ENCODE data around the gene KRT31.
"Not testable (repeated sequence)": the region's sequence is repeated elsewhere in the genome, so short reads cannot be mapped to it uniquely, and the experiment has no call there.

KRT31 gene

DNA sequence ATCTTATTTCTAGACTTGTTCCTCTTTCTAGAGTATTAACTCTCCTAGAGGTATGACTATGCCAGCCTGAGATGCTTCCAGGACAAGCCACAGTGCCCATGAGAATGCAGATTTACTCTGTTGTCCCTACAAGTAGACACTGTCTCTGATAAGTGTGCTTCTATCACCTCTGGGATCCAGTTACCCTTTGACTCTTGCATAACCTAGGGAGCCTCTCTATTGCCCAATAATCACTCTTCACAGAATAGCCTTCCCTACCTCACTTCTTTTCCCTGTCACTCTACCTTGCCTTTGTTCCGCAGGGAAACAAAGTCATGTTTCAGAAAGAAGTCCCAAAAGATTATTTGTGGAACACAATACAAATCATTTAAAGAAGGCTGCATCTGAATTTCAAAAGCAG lies 13.7 kb downstream of the KRT31 start:
- no peak for DNase-seq

DNA sequence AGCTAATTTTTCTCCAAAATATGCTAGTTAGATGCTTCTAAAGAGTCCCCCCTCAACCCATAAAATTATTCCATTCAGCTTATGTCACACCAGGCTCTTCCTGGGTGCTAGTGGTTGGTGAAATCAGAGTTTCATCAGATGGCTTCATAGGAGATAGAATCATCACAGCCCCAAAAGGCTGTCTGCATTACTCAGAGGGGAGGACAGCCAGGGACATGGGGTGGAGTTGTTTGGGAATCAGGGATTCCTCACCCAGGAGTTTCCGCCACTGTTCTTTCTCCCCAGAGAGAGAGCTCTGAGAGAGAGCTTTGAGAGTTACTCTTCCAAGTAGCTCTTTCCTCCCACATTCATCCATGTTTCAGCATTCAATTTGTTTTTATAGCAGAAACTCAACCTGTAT lies 15.0 kb downstream of the KRT31 start:
- DNase-seq, result no peak

DNA sequence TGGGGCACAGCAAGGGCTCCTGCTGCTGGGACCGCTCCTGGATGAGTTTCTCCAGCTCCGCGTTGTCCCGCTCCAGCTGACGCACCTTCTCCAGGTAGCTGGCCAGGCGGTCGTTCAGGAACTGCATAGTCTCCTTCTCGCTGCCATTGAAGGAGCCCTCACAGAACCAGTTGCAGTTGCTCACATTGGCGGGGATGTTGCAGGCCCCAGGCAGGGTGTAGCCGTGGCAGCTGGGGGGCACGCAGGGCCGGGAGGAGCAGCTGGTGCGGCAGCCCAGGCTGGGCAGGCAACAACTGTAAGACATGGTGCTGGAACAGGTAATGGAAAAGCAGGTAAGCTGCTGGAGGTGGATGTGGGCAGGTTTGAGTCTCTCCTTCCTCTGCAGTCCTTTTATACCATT lies 15.5 kb downstream of the KRT31 start, which contains the start of gene KRT34:
Gene KRT34, minus strand, starts transcription at position 364 of the 400 bp plus-strand sequence. Its CDS starts 60 bp downstream, at position 304.
- not testable (repeated sequence) for DNase-seq

DNA sequence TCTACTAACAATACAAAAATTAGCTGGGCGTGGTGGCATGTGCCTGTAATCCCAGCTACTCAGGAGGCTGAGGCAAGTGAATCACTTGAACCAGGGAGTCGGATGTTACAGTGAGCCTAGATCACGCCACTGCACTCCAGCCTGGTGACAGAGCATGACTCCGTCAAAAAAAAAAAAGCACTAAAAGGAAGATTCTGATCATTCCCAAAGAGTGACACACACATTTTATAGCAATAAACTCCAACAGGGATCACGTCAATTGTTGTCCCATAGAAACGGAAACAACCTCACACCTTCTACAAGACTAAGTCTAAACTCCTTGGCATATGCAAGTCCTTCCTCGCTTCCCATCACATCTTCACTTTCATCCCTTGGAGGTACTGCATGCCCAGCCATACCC lies 17.3 kb downstream of the KRT31 start:
- not testable (repeated sequence) for DNase-seq

DNA sequence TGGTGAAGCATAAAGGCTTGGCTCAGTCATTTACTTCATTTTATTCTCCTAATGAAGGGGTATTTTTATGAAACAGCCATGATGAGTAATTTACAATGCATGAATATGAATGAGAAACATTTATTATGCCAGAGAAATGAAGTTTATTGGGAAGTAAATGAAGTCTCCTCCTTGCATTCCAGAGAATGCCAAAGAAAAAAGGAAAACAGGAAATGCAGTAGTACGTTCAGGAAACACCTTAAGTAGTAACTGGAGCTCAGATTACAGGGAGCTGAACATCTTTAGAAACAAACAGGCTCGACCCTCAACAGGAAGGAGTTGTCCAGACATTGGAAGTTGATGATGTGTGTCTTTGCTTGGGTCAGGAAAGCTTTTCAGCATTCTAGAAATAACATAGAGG lies 19.9 kb downstream of the KRT31 start:
- no peak for DNase-seq

DNA sequence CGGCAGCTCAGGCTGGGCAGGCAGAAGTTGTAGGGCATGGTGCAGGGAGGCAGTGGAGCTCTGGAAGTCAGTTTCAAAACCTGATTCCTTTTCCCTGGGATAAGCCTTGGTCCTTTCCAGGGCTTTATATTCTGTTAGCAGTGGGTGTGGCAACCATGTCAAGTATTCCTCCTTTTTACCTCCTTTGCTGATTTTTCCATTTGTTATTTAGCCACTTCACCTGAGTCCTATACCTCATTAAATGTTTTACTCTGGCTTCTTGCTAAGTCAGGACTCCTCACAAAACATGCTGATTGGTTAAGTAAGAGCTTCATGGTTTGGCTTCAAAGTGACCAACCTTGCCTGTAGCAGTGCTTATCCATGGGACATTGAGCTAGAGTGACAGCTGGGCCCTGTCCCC lies 27.7 kb downstream of the KRT31 start, which contains the start of gene KRT33B:
Gene KRT33B, minus strand, starts transcription at position 101 of the 400 bp plus-strand sequence. Its CDS starts 63 bp downstream, at position 38.
- DNase-seq, result no peak

DNA sequence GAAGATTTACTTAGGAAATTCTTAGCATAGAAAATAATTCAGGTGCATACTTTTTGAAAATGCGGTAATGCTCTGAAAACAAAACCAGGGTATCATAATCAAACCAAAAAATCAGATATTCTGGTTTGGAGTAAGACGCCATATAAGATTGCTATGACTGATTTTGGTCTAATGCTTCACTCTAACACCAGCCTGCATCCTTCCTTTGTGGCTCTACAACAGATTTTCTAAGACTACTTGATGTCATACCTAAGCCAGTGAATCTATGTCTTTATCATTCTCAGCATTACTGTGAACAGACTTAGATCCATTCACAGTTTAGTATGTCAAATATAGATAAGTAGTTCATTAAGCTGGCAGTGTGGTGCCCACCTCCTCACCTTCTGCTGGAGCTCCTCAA lies 28.4 kb downstream of the KRT31 start:
- no peak for DNase-seq

DNA sequence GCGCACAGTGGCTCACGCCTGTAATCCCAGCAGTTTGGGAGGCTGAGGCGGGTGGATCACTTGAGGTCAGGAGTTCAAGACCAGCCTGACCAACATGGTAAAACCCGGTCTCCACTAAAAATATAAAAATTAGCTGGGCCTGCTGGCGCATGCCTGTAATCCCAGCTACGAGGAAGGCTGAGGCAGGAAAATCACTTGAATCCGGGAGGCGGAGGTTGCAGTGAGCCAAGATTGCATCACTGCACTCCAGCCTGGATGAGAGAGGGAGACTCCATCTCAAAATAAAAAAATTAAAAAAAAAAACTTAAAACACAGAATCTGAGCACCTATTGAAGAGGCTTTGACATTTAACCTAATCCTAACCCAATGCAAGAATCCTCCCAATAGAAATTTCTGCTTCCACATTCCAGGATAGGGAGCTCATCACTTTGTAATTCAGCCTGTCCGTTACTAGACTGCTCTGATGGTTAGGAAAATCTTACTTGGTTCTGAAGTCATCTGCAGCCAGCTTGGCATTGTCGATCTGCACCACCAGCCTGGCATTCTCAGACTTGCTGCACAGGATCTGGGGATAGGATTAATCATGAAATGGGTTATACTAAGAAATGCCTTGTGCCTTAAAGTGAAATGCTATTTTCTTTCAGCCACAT lies 29.9 kb downstream of the KRT31 start:
- no peak for DNase-seq

DNA sequence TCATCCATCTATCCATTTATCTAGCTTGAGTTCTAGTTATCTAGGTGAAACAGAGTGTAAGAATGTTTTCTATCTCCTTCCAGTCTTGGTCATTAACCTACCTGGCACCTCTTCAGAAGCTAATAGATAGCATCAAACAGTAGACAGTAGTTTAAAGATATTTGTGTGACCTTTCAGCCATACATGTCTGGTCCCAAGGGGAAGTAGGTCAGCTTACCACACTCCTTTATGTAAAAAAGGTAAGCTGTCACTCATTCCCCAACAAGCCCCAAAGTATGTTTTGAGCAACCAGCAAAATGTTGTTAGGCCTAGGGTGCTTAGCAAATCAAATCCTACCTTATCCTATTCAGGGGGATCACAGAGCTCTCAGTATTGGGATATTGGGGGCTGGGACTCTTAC lies 31.3 kb downstream of the KRT31 start:
- no peak for DNase-seq

DNA sequence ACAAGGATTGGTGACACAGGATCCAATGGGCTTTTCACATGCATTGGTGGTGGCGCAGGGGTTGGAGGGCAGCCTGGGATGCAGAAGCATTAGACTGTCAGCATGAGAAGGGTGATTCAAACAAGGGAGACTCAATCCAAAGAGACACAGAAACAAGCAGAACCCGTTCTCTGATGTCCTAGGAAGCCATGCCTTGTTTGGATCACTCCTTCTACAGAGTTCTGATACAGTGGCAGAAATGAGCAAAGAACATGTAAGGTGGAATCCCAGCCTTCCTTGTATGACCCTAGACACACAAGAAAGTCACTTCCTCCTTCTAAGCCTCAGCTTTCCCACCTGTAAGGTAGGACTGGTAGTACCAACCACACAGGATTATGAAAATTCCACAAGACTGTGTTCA lies 33.5 kb downstream of the KRT31 start:
- no peak for DNase-seq

DNA sequence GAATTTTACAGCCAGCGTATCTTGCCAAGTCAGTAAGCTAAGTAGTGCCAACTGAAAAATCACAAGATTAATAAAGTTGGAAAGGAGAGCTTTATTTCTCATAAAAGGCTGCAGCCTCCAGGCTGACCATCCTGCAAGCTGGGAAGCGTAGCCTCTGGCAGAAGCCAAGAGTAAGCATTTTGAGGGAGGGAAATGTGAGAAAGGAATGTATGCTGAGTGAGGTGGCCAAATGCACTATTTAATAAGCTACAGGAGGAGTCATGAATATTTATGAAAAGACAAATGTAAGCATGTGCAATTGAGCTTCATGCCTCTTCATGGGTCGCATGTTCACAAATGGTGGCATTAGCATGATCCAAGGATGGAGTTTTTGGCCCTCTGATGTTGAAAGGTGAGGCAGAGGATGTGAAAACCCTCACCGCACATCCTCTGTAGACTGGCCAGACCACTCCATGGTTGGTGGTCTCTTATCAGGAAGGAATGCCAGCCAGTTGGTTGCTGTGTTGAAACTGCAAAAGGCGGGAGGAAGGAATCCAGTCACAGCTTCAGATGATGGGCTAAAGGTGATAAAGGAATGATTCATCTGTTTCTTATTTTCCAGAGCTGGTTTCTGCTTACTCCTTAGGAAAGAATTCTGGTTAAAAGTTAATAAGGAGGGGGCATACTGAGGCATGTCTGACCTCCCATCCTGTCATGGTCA lies 37.0 kb downstream of the KRT31 start:
- DNase-seq, result no peak

DNA sequence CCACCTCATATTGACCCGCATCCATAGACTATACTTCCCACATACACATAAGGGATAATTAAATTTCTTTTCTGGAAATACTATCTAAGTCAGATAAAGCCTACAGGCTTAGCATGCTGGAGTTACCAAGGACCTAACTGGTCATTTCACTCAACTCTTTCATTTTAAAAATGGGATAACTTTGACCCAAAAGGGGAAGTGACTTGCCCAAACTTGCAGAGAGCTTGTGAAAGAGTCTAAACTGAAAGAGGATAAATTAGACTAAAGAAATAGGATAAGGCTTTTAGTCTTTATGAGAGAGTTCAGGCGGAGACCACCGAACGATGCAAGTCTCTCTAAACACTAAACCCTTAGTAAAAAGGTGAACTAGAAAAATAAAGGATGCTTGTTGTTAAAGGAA lies 42.9 kb downstream of the KRT31 start:
- no peak for DNase-seq

DNA sequence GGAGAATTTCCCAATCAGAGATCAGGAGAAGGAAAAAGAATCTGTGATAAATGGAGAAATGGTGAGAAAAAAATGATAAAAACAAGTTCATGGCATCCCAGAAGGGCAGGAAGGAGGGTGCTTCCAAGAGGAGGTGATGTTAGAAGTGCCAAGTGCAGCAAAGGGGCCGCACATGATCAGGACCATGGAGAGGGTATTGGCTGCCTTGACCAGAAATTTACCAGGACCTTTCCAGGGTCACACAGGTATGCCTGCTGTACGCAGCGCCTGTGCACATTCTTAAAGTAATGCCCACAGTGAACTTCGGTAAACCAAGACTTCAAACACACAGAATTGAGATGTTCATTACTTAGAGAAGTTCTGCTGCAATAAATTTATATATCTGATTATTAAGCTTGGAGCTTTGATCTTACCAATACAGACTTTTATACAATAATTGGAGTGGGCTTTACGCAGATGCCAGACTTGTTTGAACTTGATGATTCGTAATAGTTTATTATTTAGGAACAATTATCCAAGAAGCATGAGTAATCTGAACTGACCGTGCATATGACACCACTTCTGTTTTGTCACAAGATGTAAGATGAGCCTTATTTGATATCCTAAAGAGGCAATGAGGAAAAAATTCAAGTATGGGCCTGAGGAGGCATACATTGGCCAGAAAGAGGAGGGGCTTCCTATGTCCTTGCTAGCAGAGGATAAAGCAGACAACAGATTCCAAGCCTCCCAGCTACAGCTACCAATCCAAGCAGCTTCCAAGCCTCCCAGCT lies 44.6 kb downstream of the KRT31 start:
- DNase-seq, result no peak

DNA sequence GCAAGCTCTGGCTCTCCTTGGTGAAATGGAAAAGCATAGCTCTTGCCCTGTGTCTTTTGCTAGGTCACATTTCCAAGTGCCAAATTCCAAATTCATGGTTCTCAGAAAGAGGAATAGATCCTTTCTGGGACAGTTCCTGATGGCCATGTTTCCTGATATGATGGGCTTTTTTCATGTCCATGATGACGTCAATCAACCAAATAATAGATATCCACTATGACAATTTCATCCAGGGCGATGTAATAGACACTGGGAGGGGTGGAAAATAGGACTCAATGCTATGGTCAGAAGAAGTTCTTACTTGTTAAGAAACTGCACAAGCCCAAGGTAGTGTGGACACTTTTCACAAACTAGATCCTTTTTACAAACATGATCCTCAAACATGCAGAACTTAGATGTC lies 46.2 kb downstream of the KRT31 start:
- no peak for DNase-seq

DNA sequence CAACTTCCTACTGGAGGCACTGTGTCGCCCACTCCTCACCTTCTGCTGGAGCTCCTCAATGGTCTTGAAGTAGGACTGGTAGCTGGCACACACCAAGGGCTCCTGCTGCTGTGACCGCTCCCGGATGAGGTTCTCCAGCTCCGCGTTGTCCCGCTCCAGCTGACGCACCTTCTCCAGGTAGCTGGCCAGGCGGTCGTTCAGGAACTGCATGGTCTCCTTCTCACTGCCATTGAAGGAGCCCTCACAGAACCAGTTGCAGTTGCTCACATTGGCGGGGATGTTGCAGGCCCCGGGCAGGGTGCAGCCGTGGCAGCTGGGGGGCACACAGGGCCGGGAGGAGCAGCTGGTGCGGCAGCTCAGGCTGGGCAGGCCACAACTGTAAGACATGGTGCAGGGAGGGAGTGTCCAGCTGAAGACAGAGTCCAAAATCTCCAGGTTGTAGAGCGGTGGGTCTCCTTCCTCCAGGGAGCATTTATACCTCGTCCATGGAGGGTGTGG lies 47.0 kb downstream of the KRT31 start, which contains the start of gene KRT33A:
Gene KRT33A, minus strand, starts transcription at position 448 of the 498 bp plus-strand sequence. Its CDS starts 61 bp downstream, at position 387.
- DNase-seq, result not testable (repeated sequence)

DNA sequence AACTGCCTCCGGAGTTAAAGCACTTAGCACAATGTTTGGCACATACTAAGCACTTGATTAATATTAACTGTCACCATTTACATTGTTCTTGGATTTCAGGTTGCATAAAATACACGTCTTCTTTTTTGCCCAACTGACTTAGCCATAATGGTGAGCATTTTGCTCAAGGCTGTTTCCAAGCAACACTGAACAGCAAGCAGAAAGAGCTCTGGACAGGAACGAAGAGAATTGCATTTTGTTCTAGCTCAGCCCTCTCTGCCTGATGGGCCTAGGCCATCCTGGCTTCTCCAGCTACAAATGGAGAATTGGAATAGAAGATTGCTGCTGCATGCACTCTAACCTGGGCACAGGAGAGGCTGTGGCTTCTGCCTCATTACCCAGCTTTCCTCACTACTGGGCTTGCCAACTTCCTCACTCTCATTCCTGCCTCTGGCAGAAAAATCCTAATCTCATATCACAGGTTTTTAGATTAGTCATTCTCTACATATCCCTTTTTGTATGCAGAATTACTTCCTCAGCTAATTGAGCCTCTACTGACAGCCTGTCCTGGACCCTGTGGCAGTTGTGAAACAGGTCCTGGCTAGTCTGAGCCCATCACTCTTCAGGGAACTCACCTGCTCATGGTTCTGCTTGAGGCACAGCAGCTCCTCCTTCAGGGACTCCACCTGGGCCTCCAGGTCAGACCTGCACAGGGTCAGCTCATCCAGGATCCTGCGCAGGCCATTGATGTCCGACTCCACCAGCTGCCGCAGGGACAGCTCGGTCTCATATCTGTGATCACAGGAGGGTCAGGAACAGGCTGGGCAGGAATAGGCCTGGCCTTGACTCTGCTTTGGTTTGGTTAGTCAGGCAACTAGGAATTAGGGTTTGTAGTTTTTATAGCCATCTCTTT lies 49.3 kb downstream of the KRT31 start:
- no peak for DNase-seq

DNA sequence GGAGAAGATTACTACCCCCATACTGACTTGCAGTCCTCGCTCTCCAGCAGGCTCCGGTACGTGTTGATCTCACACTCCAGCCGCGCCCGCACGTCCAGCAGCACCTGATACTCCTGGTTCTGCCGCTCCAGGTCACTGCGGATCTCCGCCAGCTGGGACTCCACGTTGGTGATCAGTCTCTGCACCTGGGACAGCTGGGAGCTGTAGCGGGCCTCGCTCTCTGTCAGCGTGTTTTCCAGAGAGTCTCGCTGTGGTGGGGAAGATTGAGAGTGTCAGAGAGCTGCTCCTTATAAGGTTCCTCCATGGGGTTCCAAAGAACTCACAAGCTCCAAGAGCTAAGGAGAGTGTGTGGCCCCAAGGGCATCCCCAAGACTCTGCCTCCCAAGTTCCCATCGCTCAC lies 51.0 kb downstream of the KRT31 start:
- not testable (repeated sequence) for DNase-seq

DNA sequence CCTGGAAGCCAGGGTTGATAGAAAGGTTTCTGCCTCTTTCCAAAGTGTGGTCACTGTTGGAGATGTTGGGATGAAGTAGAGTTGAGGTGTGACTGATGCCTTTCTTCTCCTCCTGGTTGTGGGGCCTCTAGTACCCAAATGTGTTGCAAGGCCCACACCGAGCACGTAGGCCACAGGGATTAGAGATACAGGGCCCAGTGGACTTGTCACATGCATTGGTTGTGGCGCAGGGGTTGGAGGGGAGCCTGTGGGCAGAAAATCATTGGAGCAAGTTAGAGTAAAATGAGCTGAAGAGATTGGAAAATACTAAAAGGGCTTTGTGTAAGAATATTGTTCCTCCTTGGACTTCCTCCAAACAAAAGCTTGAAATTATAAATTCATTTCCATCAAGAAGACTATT lies 51.4 kb downstream of the KRT31 start:
- DNase-seq, result no peak

All from hematopoietic multipotent progenitor cell treated with erythropoietin and hydrocortisone succinate and interleukin-3 and kit ligand, for 8 days (in vitro differentiated cells).